HEK293 (cell line): ENCODE data around the gene CD28.

Experiments
- CTCF ChIA-PET: fragments of 350-600 bp; formaldehyde crosslinking; extraction: SDS; loops from one replicate; lab custom pipeline; 2021; ENCODE audit warnings: antibody characterized with exemption; lab: Yijun Ruan, JAX
- POLR2A ChIA-PET: fragments of 300-600 bp; formaldehyde crosslinking; extraction: SDS; loops from one replicate; lab custom pipeline; 2020; ENCODE audit warnings: antibody characterized with exemption, inconsistent platforms; lab: Yijun Ruan, JAX
- H3K27ac ChIP-seq: fragments of 200-500 bp; sonication (Bioruptor generic); 2 replicates; pipeline ENCODE4 v1.5.1; 2014; ENCODE audit warnings: low read depth, low read length, control low read depth, inconsistent platforms; ENCODE audit errors: extremely low read depth
- H3K36me3 ChIP-seq, 2 experiments: fragments of 200-500 bp in 1 of 2; sonication (Bioruptor generic) in 1 of 2; 1 replicate in 1 of 2; 2 replicates in 1 of 2; pipeline ENCODE4 v1.5.1; 2014 to 2017; ENCODE audit warnings: inconsistent platforms in 2 of 2, low read length in 2 of 2; ENCODE audit not compliant: control insufficient read depth in 2 of 2, insufficient read depth in 1 of 2
- H3K4me1 ChIP-seq: fragments of 200-500 bp; sonication (Bioruptor generic); 2 replicates; pipeline ENCODE4 v1.5.1; 2014; ENCODE audit warnings: mild to moderate bottlenecking, low read length, inconsistent platforms; ENCODE audit not compliant: control insufficient read depth, insufficient read depth
- H3K4me3 ChIP-seq: 2 replicates; pipeline ENCODE4 v1.5.1; 2011; ENCODE audit warnings: low read depth, mild to moderate bottlenecking, control low read depth, low read length, moderate library complexity
- H3K9me3 ChIP-seq: fragments of 200-500 bp; sonication (Bioruptor generic); 2 replicates; pipeline ENCODE4 v1.5.1; 2014; ENCODE audit warnings: low read depth, low read length, inconsistent platforms; ENCODE audit not compliant: control insufficient read depth, insufficient read depth
- HOXD13 ChIP-seq: sonication (generic); formaldehyde crosslinking; IDR thresholded peaks from 2 replicates; pipeline ENCODE4 v1.8.0; 2022; ENCODE audit warnings: missing genetic modification reagents, borderline replicate concordance
- KLF16 ChIP-seq: fragments of 450-650 bp; formaldehyde crosslinking; IDR thresholded peaks from 2 replicates; pipeline ENCODE4 v1.5.1; 2017; ENCODE audit warnings: missing biosample characterization, missing genetic modification characterization
- KLF7 ChIP-seq: fragments of 450-650 bp; formaldehyde crosslinking; IDR thresholded peaks from 2 replicates; pipeline ENCODE4 v1.5.1; 2016; ENCODE audit warnings: missing biosample characterization, missing genetic modification characterization, borderline replicate concordance
- MZF1 ChIP-seq: fragments of 450-650 bp; formaldehyde crosslinking; IDR thresholded peaks from 2 replicates; pipeline ENCODE4 v1.5.1; 2017; ENCODE audit warnings: missing biosample characterization, missing genetic modification characterization, borderline replicate concordance
- SETDB1 ChIP-seq: IDR thresholded peaks from one replicate; pipeline ENCODE4 v1.6.1; 2017; ENCODE audit warnings: mild to moderate bottlenecking, low read length, moderate library complexity, mixed read lengths; ENCODE audit not compliant: insufficient read length
- ZBTB8A ChIP-seq: fragments of 450-650 bp; formaldehyde crosslinking; IDR thresholded peaks from 2 replicates; pipeline ENCODE4 v1.5.1; 2016; ENCODE audit warnings: missing biosample characterization, missing genetic modification characterization
- ZFP37 ChIP-seq: fragments of 450-650 bp; formaldehyde crosslinking; IDR thresholded peaks from 2 replicates; pipeline ENCODE4 v1.5.1; 2016; ENCODE audit warnings: missing biosample characterization, missing genetic modification characterization
- ZNF133 ChIP-seq: fragments of 450-650 bp; formaldehyde crosslinking; IDR thresholded peaks from 2 replicates; pipeline ENCODE4 v1.5.1; 2016; ENCODE audit warnings: missing biosample characterization, missing genetic modification characterization
- ZNF140 ChIP-seq: fragments of 450-650 bp; formaldehyde crosslinking; IDR thresholded peaks from 2 replicates; pipeline ENCODE4 v1.5.1; 2016; ENCODE audit warnings: missing biosample characterization, missing genetic modification characterization
- ZNF221 ChIP-seq: fragments of 450-650 bp; formaldehyde crosslinking; IDR thresholded peaks from 2 replicates; pipeline ENCODE4 v1.5.1; 2017; ENCODE audit warnings: missing biosample characterization, missing genetic modification characterization, borderline replicate concordance
- ZNF23 ChIP-seq: fragments of 450-650 bp; formaldehyde crosslinking; IDR thresholded peaks from 2 replicates; pipeline ENCODE4 v1.5.1; 2016; ENCODE audit warnings: missing biosample characterization, missing genetic modification characterization, borderline replicate concordance
- ZNF48 ChIP-seq: fragments of 450-650 bp; formaldehyde crosslinking; IDR thresholded peaks from 2 replicates; pipeline ENCODE4 v1.5.1; 2016; ENCODE audit warnings: missing biosample characterization, missing genetic modification characterization
- ZNF514 ChIP-seq: fragments of 450-650 bp; formaldehyde crosslinking; IDR thresholded peaks from 2 replicates; pipeline ENCODE4 v1.5.1; 2016; ENCODE audit warnings: missing biosample characterization, missing genetic modification characterization
- ZNF530 ChIP-seq: fragments of 450-650 bp; formaldehyde crosslinking; IDR thresholded peaks from 2 replicates; pipeline ENCODE4 v1.5.1; 2016; ENCODE audit warnings: low read depth, missing biosample characterization, missing genetic modification characterization
- ZNF549 ChIP-seq: fragments of 450-650 bp; IDR thresholded peaks from 2 replicates; pipeline ENCODE4 v1.5.1; 2018; ENCODE audit warnings: missing biosample characterization, missing genetic modification characterization, mild to moderate bottlenecking, inconsistent platforms, moderate library complexity
- ZNF558 ChIP-seq: fragments of 450-650 bp; formaldehyde crosslinking; IDR thresholded peaks from 2 replicates; pipeline ENCODE4 v1.5.1; 2016; ENCODE audit warnings: missing biosample characterization, missing genetic modification characterization
- ZNF585B ChIP-seq: fragments of 450-650 bp; formaldehyde crosslinking; IDR thresholded peaks from 2 replicates; pipeline ENCODE4 v1.5.1; 2016; ENCODE audit warnings: missing biosample characterization, missing genetic modification characterization
- ZNF654 ChIP-seq: fragments of 450-650 bp; formaldehyde crosslinking; IDR thresholded peaks from 2 replicates; pipeline ENCODE4 v1.5.1; 2016; ENCODE audit warnings: low read depth, missing biosample characterization, missing genetic modification characterization
- ZNF747 ChIP-seq: fragments of 450-650 bp; formaldehyde crosslinking; IDR thresholded peaks from 2 replicates; pipeline ENCODE4 v1.5.1; 2016; ENCODE audit warnings: missing biosample characterization, missing genetic modification characterization
- TF ChIP-seq, protein P1 (sequence below): fragments of 450-650 bp; formaldehyde crosslinking; IDR thresholded peaks from 2 replicates; pipeline ENCODE4 v1.5.1; 2016; ENCODE audit warnings: missing biosample characterization, missing genetic modification characterization, borderline replicate concordance
- TF ChIP-seq, protein P2 (sequence below): fragments of 450-650 bp; formaldehyde crosslinking; IDR thresholded peaks from 2 replicates; pipeline ENCODE4; 2016; ENCODE audit warnings: missing biosample characterization, missing genetic modification characterization
- TF ChIP-seq, protein P3 (sequence below): fragments of 450-650 bp; formaldehyde crosslinking; IDR thresholded peaks from 2 replicates; pipeline ENCODE4 v1.5.1; 2016; ENCODE audit warnings: missing biosample characterization, missing genetic modification characterization
- TF ChIP-seq, protein P4 (sequence below): fragments of 450-650 bp; formaldehyde crosslinking; IDR thresholded peaks from 2 replicates; pipeline ENCODE4 v1.5.1; 2016; ENCODE audit warnings: missing biosample characterization, missing genetic modification characterization
- TF ChIP-seq, protein P5 (sequence below): fragments of 450-650 bp; formaldehyde crosslinking; IDR thresholded peaks from 2 replicates; pipeline ENCODE4 v1.5.1; 2017; ENCODE audit warnings: missing biosample characterization, mild to moderate bottlenecking, missing genetic modification characterization, moderate library complexity

Gene CD28

DNA sequence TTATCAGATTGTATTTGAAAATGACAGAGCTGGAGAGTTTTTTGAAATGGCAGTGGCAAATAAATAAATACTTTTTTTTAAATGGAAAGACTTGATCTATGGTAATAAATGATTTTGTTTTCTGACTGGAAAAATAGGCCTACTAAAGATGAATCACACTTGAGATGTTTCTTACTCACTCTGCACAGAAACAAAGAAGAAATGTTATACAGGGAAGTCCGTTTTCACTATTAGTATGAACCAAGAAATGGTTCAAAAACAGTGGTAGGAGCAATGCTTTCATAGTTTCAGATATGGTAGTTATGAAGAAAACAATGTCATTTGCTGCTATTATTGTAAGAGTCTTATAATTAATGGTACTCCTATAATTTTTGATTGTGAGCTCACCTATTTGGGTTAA, 30.9 kb downstream of the CD28 start (continued):
- TF ChIP-seq ZNF23 (tag by site-specific recombination) (no peak), MZF1 (tag by site-specific recombination) (no peak), HOXD13 (CRISPR knock-in tag) (no peak), ZNF747 (tag by site-specific recombination) (no peak), KLF7 (tag by site-specific recombination) (no peak), ZNF549 (tag by site-specific recombination) (no peak), ZBTB8A (no peak), ZNF558 (tag by site-specific recombination) (no peak)
- TF ChIP-seq, protein P1, sequence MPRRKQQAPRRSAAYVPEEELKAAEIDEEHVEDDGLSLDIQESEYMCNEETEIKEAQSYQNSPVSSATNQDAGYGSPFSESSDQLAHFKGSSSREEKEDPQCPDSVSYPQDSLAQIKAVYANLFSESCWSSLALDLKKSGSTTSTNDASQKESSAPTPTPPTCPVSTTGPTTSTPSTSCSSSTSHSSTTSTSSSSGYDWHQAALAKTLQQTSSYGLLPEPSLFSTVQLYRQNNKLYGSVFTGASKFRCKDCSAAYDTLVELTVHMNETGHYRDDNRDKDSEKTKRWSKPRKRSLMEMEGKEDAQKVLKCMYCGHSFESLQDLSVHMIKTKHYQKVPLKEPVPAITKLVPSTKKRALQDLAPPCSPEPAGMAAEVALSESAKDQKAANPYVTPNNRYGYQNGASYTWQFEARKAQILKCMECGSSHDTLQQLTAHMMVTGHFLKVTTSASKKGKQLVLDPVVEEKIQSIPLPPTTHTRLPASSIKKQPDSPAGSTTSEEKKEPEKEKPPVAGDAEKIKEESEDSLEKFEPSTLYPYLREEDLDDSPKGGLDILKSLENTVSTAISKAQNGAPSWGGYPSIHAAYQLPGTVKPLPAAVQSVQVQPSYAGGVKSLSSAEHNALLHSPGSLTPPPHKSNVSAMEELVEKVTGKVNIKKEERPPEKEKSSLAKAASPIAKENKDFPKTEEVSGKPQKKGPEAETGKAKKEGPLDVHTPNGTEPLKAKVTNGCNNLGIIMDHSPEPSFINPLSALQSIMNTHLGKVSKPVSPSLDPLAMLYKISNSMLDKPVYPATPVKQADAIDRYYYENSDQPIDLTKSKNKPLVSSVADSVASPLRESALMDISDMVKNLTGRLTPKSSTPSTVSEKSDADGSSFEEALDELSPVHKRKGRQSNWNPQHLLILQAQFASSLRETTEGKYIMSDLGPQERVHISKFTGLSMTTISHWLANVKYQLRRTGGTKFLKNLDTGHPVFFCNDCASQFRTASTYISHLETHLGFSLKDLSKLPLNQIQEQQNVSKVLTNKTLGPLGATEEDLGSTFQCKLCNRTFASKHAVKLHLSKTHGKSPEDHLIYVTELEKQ (tag by site-specific recombination): no peak
- TF ChIP-seq, protein P2, sequence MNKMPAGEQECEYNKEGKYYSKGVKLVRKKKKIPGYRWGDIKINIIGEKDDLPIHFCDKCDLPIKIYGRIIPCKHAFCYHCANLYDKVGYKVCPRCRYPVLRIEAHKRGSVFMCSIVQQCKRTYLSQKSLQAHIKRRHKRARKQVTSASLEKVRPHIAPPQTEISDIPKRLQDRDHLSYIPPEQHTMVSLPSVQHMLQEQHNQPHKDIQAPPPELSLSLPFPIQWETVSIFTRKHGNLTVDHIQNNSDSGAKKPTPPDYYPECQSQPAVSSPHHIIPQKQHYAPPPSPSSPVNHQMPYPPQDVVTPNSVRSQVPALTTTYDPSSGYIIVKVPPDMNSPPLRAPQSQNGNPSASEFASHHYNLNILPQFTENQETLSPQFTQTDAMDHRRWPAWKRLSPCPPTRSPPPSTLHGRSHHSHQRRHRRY (tag by site-specific recombination): no peak
- TF ChIP-seq, protein P3, sequence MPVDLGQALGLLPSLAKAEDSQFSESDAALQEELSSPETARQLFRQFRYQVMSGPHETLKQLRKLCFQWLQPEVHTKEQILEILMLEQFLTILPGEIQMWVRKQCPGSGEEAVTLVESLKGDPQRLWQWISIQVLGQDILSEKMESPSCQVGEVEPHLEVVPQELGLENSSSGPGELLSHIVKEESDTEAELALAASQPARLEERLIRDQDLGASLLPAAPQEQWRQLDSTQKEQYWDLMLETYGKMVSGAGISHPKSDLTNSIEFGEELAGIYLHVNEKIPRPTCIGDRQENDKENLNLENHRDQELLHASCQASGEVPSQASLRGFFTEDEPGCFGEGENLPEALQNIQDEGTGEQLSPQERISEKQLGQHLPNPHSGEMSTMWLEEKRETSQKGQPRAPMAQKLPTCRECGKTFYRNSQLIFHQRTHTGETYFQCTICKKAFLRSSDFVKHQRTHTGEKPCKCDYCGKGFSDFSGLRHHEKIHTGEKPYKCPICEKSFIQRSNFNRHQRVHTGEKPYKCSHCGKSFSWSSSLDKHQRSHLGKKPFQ (tag by site-specific recombination): no peak
- TF ChIP-seq, protein P4, sequence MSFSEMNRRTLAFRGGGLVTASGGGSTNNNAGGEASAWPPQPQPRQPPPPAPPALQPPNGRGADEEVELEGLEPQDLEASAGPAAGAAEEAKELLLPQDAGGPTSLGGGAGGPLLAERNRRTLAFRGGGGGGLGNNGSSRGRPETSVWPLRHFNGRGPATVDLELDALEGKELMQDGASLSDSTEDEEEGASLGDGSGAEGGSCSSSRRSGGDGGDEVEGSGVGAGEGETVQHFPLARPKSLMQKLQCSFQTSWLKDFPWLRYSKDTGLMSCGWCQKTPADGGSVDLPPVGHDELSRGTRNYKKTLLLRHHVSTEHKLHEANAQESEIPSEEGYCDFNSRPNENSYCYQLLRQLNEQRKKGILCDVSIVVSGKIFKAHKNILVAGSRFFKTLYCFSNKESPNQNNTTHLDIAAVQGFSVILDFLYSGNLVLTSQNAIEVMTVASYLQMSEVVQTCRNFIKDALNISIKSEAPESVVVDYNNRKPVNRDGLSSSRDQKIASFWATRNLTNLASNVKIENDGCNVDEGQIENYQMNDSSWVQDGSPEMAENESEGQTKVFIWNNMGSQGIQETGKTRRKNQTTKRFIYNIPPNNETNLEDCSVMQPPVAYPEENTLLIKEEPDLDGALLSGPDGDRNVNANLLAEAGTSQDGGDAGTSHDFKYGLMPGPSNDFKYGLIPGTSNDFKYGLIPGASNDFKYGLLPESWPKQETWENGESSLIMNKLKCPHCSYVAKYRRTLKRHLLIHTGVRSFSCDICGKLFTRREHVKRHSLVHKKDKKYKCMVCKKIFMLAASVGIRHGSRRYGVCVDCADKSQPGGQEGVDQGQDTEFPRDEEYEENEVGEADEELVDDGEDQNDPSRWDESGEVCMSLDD (tag by site-specific recombination): no peak

DNA sequence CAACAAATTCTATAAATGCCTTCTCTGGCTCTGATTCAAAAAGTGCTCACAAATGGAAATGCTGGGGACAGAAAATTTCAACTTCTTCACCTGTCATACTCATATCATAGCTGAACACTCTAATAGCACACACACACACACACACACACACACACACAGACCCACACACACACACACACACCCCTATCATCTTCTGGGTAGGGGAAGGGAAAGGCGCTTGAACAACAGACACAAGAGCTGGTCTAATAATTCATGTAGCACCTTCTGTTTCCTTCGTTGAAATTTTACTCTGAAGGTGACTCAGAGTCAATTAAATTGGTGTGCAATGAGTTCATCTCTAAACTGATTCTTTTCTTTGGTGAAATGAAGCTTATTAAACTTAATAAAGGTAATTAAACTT, 32.9 kb downstream of the CD28 start:
- no peaks in the 10 kb centered on the region for H3K4me1 ChIP-seq
- no peak overlapping the region for H3K27ac ChIP-seq
- CTCF ChIA-PET: no interaction called here
- TF ChIP-seq ZNF585B (tag by site-specific recombination) (no peak), ZNF654 (no peak), ZNF140 (no peak), ZNF530 (tag by site-specific recombination) (no peak), SETDB1 (no peak), ZNF23 (tag by site-specific recombination) (no peak), ZNF48 (no peak), KLF16 (tag by site-specific recombination) (no peak), ZNF514 (no peak), ZNF133 (tag by site-specific recombination) (no peak), ZNF221 (tag by site-specific recombination) (no peak), ZFP37 (tag by site-specific recombination) (no peak)
- TF ChIP-seq, protein P5, sequence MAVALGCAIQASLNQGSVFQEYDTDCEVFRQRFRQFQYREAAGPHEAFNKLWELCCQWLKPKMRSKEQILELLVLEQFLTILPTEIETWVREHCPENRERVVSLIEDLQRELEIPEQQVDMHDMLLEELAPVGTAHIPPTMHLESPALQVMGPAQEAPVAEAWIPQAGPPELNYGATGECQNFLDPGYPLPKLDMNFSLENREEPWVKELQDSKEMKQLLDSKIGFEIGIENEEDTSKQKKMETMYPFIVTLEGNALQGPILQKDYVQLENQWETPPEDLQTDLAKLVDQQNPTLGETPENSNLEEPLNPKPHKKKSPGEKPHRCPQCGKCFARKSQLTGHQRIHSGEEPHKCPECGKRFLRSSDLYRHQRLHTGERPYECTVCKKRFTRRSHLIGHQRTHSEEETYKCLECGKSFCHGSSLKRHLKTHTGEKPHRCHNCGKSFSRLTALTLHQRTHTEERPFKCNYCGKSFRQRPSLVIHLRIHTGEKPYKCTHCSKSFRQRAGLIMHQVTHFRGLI (tag by site-specific recombination): no peak

More for the DNA sequence above, 32.9 kb downstream of the CD28 start:
- no peak overlapping the region for H3K4me3 ChIP-seq
- no peaks in the 10 kb centered on the region for H3K36me3 ChIP-seq
- no peaks in the 10 kb centered on the region for H3K9me3 ChIP-seq
- POLR2A ChIA-PET: no interaction called here
